Esophagus squamous epithelium (tissue), 4 donors: ENCODE data around the gene CAMTA1.

Source experiments
- POLR2A ChIP-seq, 4 donors: fragments of 450-650 bp; IDR thresholded peaks; one replicate each; pipeline ENCODE4 v1.6.1; 2017; ENCODE audit warnings: antibody characterized with exemption in 4 of 4, mild to moderate bottlenecking in 4 of 4, moderate library complexity in 3 of 4
- TF ChIP-seq, protein P1 (sequence below), 6 experiments: fragments of 450-650 bp in 4 of 6; fragments of 200-600 bp in 2 of 6; sonication (generic) in 2 of 6; IDR thresholded peaks; one replicate each; pipeline ENCODE4 v1.5.1; 2016 to 2019; ENCODE audit warnings: antibody characterized with exemption in 6 of 6, mild to moderate bottlenecking in 4 of 6, moderate library complexity in 4 of 6

DNA sequence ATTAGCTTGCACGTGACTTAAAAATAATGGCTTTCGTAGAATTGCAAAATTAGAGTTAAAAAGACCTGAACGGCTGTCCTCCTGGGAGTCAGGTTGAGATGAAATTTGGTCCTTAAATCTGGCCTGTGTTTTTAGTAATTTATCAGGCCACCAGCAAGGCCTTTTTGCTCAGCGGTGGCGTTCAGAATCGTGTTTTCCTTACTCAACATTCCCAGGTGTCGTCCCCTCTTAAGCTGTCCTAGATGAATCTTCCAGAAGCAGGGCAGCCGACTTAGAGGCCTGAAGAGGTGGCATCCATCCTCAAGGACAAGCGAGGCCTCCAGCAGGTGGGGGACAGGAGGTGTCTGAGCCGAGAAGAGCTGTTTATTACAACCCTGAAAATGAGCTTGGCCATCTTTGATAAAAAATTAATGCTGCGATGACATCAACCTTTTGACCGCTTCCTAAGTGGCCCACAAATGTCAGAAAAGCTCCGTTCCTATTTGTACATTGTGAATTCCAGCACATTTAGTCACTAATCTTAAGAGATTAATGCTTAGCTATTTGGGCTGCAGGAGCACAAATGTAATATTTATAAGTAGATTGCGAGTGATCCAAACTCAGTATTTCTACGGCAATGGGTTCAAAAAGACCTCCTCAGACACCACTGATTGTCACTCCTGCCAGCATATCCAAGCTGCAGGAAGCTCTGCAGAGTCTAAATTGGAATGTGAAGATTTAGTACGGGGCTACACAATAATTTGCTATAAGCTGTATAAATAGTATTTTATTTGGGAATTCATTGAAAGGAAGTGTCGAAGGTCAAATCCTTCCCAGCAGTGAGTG is 641.7 kb downstream of the CAMTA1 start:
- TF ChIP-seq, protein P1, sequence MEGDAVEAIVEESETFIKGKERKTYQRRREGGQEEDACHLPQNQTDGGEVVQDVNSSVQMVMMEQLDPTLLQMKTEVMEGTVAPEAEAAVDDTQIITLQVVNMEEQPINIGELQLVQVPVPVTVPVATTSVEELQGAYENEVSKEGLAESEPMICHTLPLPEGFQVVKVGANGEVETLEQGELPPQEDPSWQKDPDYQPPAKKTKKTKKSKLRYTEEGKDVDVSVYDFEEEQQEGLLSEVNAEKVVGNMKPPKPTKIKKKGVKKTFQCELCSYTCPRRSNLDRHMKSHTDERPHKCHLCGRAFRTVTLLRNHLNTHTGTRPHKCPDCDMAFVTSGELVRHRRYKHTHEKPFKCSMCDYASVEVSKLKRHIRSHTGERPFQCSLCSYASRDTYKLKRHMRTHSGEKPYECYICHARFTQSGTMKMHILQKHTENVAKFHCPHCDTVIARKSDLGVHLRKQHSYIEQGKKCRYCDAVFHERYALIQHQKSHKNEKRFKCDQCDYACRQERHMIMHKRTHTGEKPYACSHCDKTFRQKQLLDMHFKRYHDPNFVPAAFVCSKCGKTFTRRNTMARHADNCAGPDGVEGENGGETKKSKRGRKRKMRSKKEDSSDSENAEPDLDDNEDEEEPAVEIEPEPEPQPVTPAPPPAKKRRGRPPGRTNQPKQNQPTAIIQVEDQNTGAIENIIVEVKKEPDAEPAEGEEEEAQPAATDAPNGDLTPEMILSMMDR (IDR thresholded peaks at IDR 0.05): no peak
- TF ChIP-seq POLR2A (IDR thresholded peaks at IDR 0.05): no peak
